Cardiac muscle cell (in vitro differentiated cells and primary cell): Measurements from ENCODE around the gene VSX1. TPM values are rescaled to one million over a fixed set of nuclear protein-coding genes. Genes with fewer than 3 reads are reported as not detected.

Source experiments
- DNase-seq, 2 donors: peaks; one replicate each; pipeline versions ENCODE4 v3.0.0 to v3.0.0-alpha.2; 2010 to 2017; ENCODE audit warnings: low read depth in 1 of 2, low spot score in 1 of 2
- H3K27ac ChIP-seq: fragments of 200-600 bp; sonication (generic); 2 replicates; pipeline ENCODE4 v1.5.1; 2016
- H3K27me3 ChIP-seq: fragments of 200-600 bp; sonication (generic); 2 replicates; pipeline ENCODE4 v1.6.0; 2016; ENCODE audit warnings: control low read depth
- H3K36me3 ChIP-seq: fragments of 200-600 bp; sonication (generic); 2 replicates; pipeline ENCODE4 v1.5.1; 2016; ENCODE audit warnings: control low read depth
- H3K4me1 ChIP-seq: fragments of 200-600 bp; sonication (generic); 2 replicates; pipeline ENCODE4 v1.8.1; 2017; ENCODE audit warnings: low read depth, mild to moderate bottlenecking, mixed run types
- H3K4me3 ChIP-seq: fragments of 200-600 bp; sonication (generic); 2 replicates; pipeline ENCODE4 v1.5.1; 2016; ENCODE audit warnings: mild to moderate bottlenecking
- H3K9me3 ChIP-seq: fragments of 200-600 bp; sonication (generic); 2 replicates; pipeline ENCODE4 v1.5.1; 2017; ENCODE audit warnings: low read depth, mild to moderate bottlenecking, control low read depth
- CTCF ChIP-seq: IDR thresholded peaks from 2 replicates; pipeline ENCODE4 v1.5.1; 2012; ENCODE audit warnings: low read depth, mild to moderate bottlenecking, low read length
- polyA plus RNA-seq: library from polyadenylated mRNA; unstranded; fragments of >200 nt; fragmentation: Nextera tagmentation; extraction: Ambion mirVana; gene quantifications from 2 replicates; pipeline ENCODE4 v1.2.1, GENCODE V29; 2016
- total RNA-seq: library from RNA; depleted of rRNA; stranded (reverse); fragments of >200 nt; gene quantifications from 2 replicates; pipeline ENCODE4 v1.2.3, GENCODE V29; 2016

Gene VSX1
- total and polyA plus RNA-seq, 2 experiments from 2014 or later: not detected

GRCh38 chr20:25050082-25050481 is 31.9 kb downstream of the VSX1 start:
- H3K4me1 ChIP-seq: no peaks in the 10 kb centered on the region
- H3K36me3 ChIP-seq: no peaks in the 10 kb centered on the region
- no peak overlapping the region for H3K27ac ChIP-seq
- no peaks in the 10 kb centered on the region for H3K9me3 ChIP-seq
- no peak overlapping the region for H3K4me3 ChIP-seq
- peaks cover 61% of the 10 kb centered on the region for H3K27me3 ChIP-seq
- no peak for TF ChIP-seq CTCF
- no peak for DNase-seq

GRCh38 chr20:25049261-25050060 is 32.5 kb downstream of the VSX1 start:
- Histone ChIP-seq H3K27ac (no peak overlapping the region), H3K4me1 (no peaks in the 10 kb centered on the region), H3K36me3 (no peaks in the 10 kb centered on the region), H3K9me3 (no peaks in the 10 kb centered on the region), H3K4me3 (no peak overlapping the region), H3K27me3 (peaks cover 55% of the 10 kb centered on the region)
- TF ChIP-seq CTCF: no peak
- no peak for DNase-seq

- no peaks in the 10 kb centered on the region for H3K36me3 ChIP-seq
- H3K4me1 ChIP-seq: no peaks in the 10 kb centered on the region
- no peak for DNase-seq
- TF ChIP-seq CTCF: no peak
- peaks cover 46% of the 10 kb centered on the region for H3K27me3 ChIP-seq
- H3K27ac ChIP-seq: no peak overlapping the region
- H3K9me3 ChIP-seq: no peaks in the 10 kb centered on the region
- H3K4me3 ChIP-seq: no peak overlapping the region
Measured at GRCh38 chr20:25048519-25048952, 33.4 kb downstream of the VSX1 start.

GRCh38 chr20:25047766-25048165 is 34.2 kb downstream of the VSX1 start:
- H3K9me3 ChIP-seq: no peaks in the 10 kb centered on the region
- DNase-seq: no peak
- H3K4me3 ChIP-seq: no peak overlapping the region
- peaks cover 41% of the 10 kb centered on the region for H3K27me3 ChIP-seq
- no peak for TF ChIP-seq CTCF
- H3K27ac ChIP-seq: no peak overlapping the region
- H3K36me3 ChIP-seq: no peaks in the 10 kb centered on the region
- H3K4me1 ChIP-seq: no peaks in the 10 kb centered on the region

GRCh38 chr20:25046736-25047666 is 34.9 kb downstream of the VSX1 start:
- DNase-seq: no peak
- H3K36me3 ChIP-seq: no peaks in the 10 kb centered on the region
- no peak overlapping the region for H3K27ac ChIP-seq
- no peaks in the 10 kb centered on the region for H3K9me3 ChIP-seq
- peaks cover 34% of the 10 kb centered on the region for H3K27me3 ChIP-seq
- H3K4me1 ChIP-seq: no peaks in the 10 kb centered on the region
- no peak overlapping the region for H3K4me3 ChIP-seq
- no peak for TF ChIP-seq CTCF
